HEK293T (cell line): ENCODE data around the gene PRIMPOL.

ENCODE experiments used
- BHLHE40 ChIP-seq: fragments of 450-650 bp; IDR thresholded peaks from 2 replicates; pipeline ENCODE4 v1.6.1; 2016; ENCODE audit warnings: mild to moderate bottlenecking, moderate library complexity, borderline replicate concordance
- CTBP1 ChIP-seq: fragments of 450-650 bp; IDR thresholded peaks from 2 replicates; pipeline ENCODE4 v1.6.1; 2016; ENCODE audit warnings: borderline replicate concordance
- ELF4 ChIP-seq: fragments of 450-650 bp; IDR thresholded peaks from 2 replicates; pipeline ENCODE4 v1.6.1; 2017; ENCODE audit warnings: antibody characterized with exemption
- FOXA1 ChIP-seq: fragments of 450-650 bp; IDR thresholded peaks from 2 replicates; pipeline ENCODE4 v1.6.1; 2016; ENCODE audit warnings: mild to moderate bottlenecking
- FOXM1 ChIP-seq: fragments of 450-650 bp; IDR thresholded peaks from 2 replicates; pipeline ENCODE4 v1.6.1; 2017; ENCODE audit warnings: mild to moderate bottlenecking, borderline replicate concordance
- L3MBTL2 ChIP-seq: fragments of 450-650 bp; conservative IDR thresholded peaks from 2 replicates; pipeline ENCODE4 v1.6.1; 2016; ENCODE audit warnings: mild to moderate bottlenecking
- LEF1 ChIP-seq: fragments of 450-650 bp; IDR thresholded peaks from 2 replicates; pipeline ENCODE4 v1.6.1; 2017; ENCODE audit warnings: mild to moderate bottlenecking, borderline replicate concordance
- SP1 ChIP-seq: fragments of 450-650 bp; IDR thresholded peaks from 2 replicates; pipeline ENCODE4 v1.6.1; 2017
- SUZ12 ChIP-seq: fragments of 450-650 bp; IDR thresholded peaks from 2 replicates; pipeline ENCODE4 v1.6.1; 2016; ENCODE audit warnings: mild to moderate bottlenecking
- ZNF384 ChIP-seq: fragments of 450-650 bp; IDR thresholded peaks from 2 replicates; pipeline ENCODE4 v1.6.1; 2016
- TF ChIP-seq, protein P1 (sequence below): fragments of 450-650 bp; IDR thresholded peaks from 2 replicates; pipeline ENCODE4 v1.6.1; 2016

DNA sequence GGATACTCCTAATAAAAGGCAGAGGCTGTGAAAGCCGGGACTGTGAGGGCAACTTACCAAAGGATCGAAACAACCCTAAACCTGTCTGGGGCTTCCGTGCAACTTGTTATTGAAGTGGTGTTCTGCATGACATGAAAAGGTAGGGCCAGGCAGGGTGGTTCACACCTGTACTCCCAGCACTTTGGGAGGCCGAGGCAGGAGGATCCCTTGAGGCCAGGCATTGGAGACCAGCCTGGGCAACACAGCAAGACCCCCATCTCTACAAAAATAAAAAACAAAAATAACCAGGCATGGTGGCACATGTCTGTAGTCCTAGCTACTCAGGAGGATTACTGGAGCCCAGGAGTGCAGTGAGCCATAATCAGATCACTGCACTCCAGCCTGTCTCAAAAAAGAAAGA is 12.6 kb upstream of the PRIMPOL start:
- TF ChIP-seq BHLHE40: no peak
- TF ChIP-seq, protein P1, sequence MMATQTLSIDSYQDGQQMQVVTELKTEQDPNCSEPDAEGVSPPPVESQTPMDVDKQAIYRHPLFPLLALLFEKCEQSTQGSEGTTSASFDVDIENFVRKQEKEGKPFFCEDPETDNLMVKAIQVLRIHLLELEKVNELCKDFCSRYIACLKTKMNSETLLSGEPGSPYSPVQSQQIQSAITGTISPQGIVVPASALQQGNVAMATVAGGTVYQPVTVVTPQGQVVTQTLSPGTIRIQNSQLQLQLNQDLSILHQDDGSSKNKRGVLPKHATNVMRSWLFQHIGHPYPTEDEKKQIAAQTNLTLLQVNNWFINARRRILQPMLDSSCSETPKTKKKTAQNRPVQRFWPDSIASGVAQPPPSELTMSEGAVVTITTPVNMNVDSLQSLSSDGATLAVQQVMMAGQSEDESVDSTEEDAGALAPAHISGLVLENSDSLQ: no peak
- TF ChIP-seq FOXM1: no peak
- no peak for TF ChIP-seq FOXA1
- no peak for TF ChIP-seq LEF1
- no peak for TF ChIP-seq SUZ12
- no peak for TF ChIP-seq ZNF384
- no peak for TF ChIP-seq SP1
- TF ChIP-seq CTBP1: no peak
- TF ChIP-seq ELF4: no peak
- TF ChIP-seq L3MBTL2: no peak
